Stomach (tissue), 4 donors: ENCODE data around the gene FBP2.

Experiments
- CTCF ChIP-seq, 7 experiments: fragments of 450-650 bp in 4 of 7; fragments of 200-600 bp in 3 of 7; sonication (generic) in 3 of 7; IDR thresholded peaks; one replicate each; pipeline ENCODE4 v1.5.1; 2016 to 2019; ENCODE audit warnings: antibody characterized with exemption in 7 of 7, control low read depth in 2 of 7, mild to moderate bottlenecking in 1 of 7
- EP300 ChIP-seq: sonication (generic); formaldehyde crosslinking; IDR thresholded peaks from one replicate; pipeline ENCODE4 v1.6.1; 2017; ENCODE audit warnings: antibody characterized with exemption

GRCh38 chr9:94638335-94639060 is 44.9 kb upstream of the FBP2 start:
- TF ChIP-seq EP300 (no peak), CTCF (IDR thresholded peaks at IDR 0.05) (no peak)
